Lung (tissue), 12 donors: Measurements from ENCODE around the gene DNAI4. TPM values are rescaled to one million over a fixed set of nuclear protein-coding genes. Genes with fewer than 3 reads are reported as not detected.

Experiments used
- ATAC-seq: fragments of 200-7000 bp; cut with Tn5 transposase; one replicate; pipeline ENCODE4 v1.9.1; 2020; ENCODE audit warnings: moderate number of reproducible peaks; ENCODE audit not compliant: insufficient read depth, low FRiP score
- DNase-seq, 3 donors: peaks; one replicate each; pipeline ENCODE4 v3.0.0-alpha.2; 2013 to 2017
- H3K27ac ChIP-seq, 2 donors: one replicate each; pipeline ENCODE4 v1.5.1; 2013; ENCODE audit warnings: mild to moderate bottlenecking in 2 of 2, moderate library complexity in 2 of 2, control low read depth in 1 of 2, inconsistent platforms in 1 of 2, low read depth in 1 of 2, low read length in 1 of 2
- H3K27me3 ChIP-seq, 3 donors: one replicate each; pipeline ENCODE4 v1.5.1; 2013; ENCODE audit warnings: low read length in 2 of 3; ENCODE audit not compliant: control insufficient read depth in 3 of 3, insufficient read depth in 3 of 3
- H3K36me3 ChIP-seq, 4 donors: one replicate each; pipeline ENCODE4 v1.5.1; 2013; ENCODE audit warnings: low read length in 4 of 4, mild to moderate bottlenecking in 1 of 4, moderate library complexity in 1 of 4; ENCODE audit not compliant: control insufficient read depth in 4 of 4, insufficient read depth in 4 of 4
- H3K4me1 ChIP-seq, 5 donors: one replicate each; pipeline ENCODE4 v1.5.1; 2013; ENCODE audit warnings: low read length in 5 of 5, mild to moderate bottlenecking in 2 of 5, moderate library complexity in 1 of 5; ENCODE audit not compliant: control insufficient read depth in 5 of 5, insufficient read depth in 5 of 5
- H3K4me3 ChIP-seq: one replicate; pipeline ENCODE4 v1.5.1; 2013; ENCODE audit warnings: mild to moderate bottlenecking, control low read depth, moderate library complexity
- H3K9ac ChIP-seq, 2 donors: one replicate each; pipeline ENCODE4 v1.5.1; 2013; ENCODE audit warnings: low read length in 2 of 2, control low read depth in 1 of 2; ENCODE audit not compliant: insufficient read depth in 1 of 2
- H3K9me3 ChIP-seq, 4 donors: one replicate each; pipeline ENCODE4 v1.5.1; 2013; ENCODE audit warnings: low read length in 3 of 4, mild to moderate bottlenecking in 1 of 4, moderate library complexity in 1 of 4; ENCODE audit not compliant: control insufficient read depth in 4 of 4, insufficient read depth in 3 of 4
- CTCF ChIP-seq: IDR thresholded peaks from 2 replicates; pipeline ENCODE4 v1.5.1; 2012; ENCODE audit warnings: mild to moderate bottlenecking; ENCODE audit errors: control extremely low read depth, extremely low read depth
- WGBS, 2 donors: extraction: QIAGEN DNeasy Blood & Tissue Kit; methylation state at CpG; one replicate each; pipeline ENCODE4 v1.1.7; 2013; 5-methylcytosine and 5-hydroxymethylcytosine counted together
- polyA plus RNA-seq, 2 donors: library from polyadenylated mRNA; stranded (reverse); fragments of 200-250 nt; gene quantifications; one replicate each; pipeline ENCODE4 v1.2.1, GENCODE V29; 2013
- total RNA-seq, 2 donors: library from RNA; depleted of rRNA in 1 of 2; stranded (reverse); fragments of >200 nt in 1 of 2; gene quantifications; one replicate each; pipeline ENCODE4 v1.2.1, GENCODE V29; 2014 to 2021
- donor health status: control.
- donor health status: control.
- donor health status: Bipolar disorder and iron deficiency.
- donor health status: healthy.
- donor health status: DM: yes; HTN: yes; CAD: no.

Gene DNAI4
- total and polyA plus RNA-seq, 4 donors: 4.4 to 61.1 (median 15.5) TPM

GRCh38 chr1:66833112-66833511 lies 91.5 kb downstream of the DNAI4 start:
- Histone ChIP-seq H3K4me3 (no peak overlapping the region), H3K36me3 (no peaks in the 10 kb centered on the region), H3K4me1 (no peaks in the 10 kb centered on the region), H3K9me3 (no peaks in the 10 kb centered on the region), H3K27ac (no peak overlapping the region), H3K27me3 (no peaks in the 10 kb centered on the region), H3K9ac (no peak overlapping the region)
- no peak for TF ChIP-seq CTCF
- DNase-seq (no peak), ATAC-seq (no peak)

- no peaks in the 10 kb centered on the region for H3K36me3 ChIP-seq
- WGBS, 2 donors: 77 to 82% methylated on average over 3 of the region's 3 CpGs
- no peaks in the 10 kb centered on the region for H3K27me3 ChIP-seq
Observed at GRCh38 chr1:66831529-66832239, 93.0 kb downstream of the DNAI4 start.

GRCh38 chr1:66824771-66825170 lies 99.9 kb downstream of the DNAI4 start:
- no peak for DNase-seq
- ATAC-seq: no peak
- Histone ChIP-seq H3K9me3 (no peaks in the 10 kb centered on the region), H3K27me3 (no peaks in the 10 kb centered on the region), H3K4me3 (no peak overlapping the region), H3K9ac (no peak overlapping the region), H3K4me1 (no peaks in the 10 kb centered on the region), H3K36me3 (no peaks in the 10 kb centered on the region), H3K27ac (no peak overlapping the region)
- no peak for TF ChIP-seq CTCF
- 97% methylated on average over 1 of the region's 1 CpG for WGBS, 2 donors

More at GRCh38 chr1:66831529-66832239, 93.0 kb downstream of the DNAI4 start:
- no peaks in the 10 kb centered on the region for H3K9me3 ChIP-seq
- TF ChIP-seq CTCF: no peak
- H3K9ac ChIP-seq: no peak overlapping the region
- no peak overlapping the region for H3K27ac ChIP-seq
- no peak for ATAC-seq
- no peaks in the 10 kb centered on the region for H3K4me1 ChIP-seq
- no peak for DNase-seq
- H3K4me3 ChIP-seq: no peak overlapping the region
